ENCODE results near the gene MGAT1.

GRCh38 chr5:180783340-180784052 is 19.1 kb downstream of the MGAT1 start:
- no peak for TF ChIP-seq CTCF (conservative IDR thresholded peaks at IDR 0.05; ENCODE audit: low read depth in 2 of 2)
- TF ChIP-seq POLR2AphosphoS5 (IDR thresholded peaks at IDR 0.05; ENCODE audit: low read depth), result no peak
- no peak for TF ChIP-seq EZH2 (IDR thresholded peaks at IDR 0.05; ENCODE audit: low read depth, unreplicated experiment)
- TF ChIP-seq REST (IDR thresholded peaks at IDR 0.05; ENCODE audit: unreplicated experiment), result no peak
- TF ChIP-seq NANOG (IDR thresholded peaks at IDR 0.05; ENCODE audit: borderline replicate concordance), result no peak
- TF ChIP-seq ZNF114 (CRISPR knock-in tag; IDR thresholded peaks at IDR 0.05), result no peak
